ENCODE data around the gene FANK1. TPM values are rescaled to one million over a fixed set of nuclear protein-coding genes. Genes with fewer than 3 reads are reported as not detected.

FANK1 gene
- total and polyA plus RNA-seq, 2 experiments from 2014 or later: 2.9 to 6.0 TPM

DNA sequence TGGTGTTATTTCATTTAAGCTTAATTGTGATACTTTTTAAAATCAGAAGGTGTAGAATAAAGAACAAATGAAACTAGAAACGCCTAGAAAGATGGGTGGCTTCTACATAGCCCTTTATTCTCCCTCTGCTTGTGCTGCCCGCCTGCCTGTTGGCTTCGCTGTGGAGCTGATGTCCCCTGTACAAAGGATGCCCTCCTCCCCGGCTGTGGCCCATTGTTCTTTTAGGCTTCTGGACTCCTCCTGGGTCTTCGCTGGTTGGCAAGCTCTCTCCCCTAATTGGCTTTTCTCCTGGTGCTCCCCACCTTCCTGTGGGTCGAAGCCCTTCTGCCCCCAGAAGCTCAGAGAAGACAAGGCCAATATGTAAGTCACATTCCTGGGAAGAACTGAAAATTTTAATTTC, 98.2 kb downstream of the FANK1 start:
- Histone ChIP-seq H3K27me3 (no peaks in the 10 kb centered on the region), H3K79me2 (no peaks in the 10 kb centered on the region), H3K27ac (no peak overlapping the region), H4K20me1 (ENCODE audit: insufficient read depth, poor library complexity, severe bottlenecking) (no peaks in the 10 kb centered on the region), H3K4me2 (no peak overlapping the region), H3K9me3 (ENCODE audit: low read depth) (no peaks in the 10 kb centered on the region), H3K36me3 (replicated peaks; ENCODE audit: insufficient read depth, low read depth) (no peaks in the 10 kb centered on the region), H3K4me3 (no peak overlapping the region), H3K4me1 (ENCODE audit: insufficient read depth) (no peaks in the 10 kb centered on the region), H2AFZ (no peak overlapping the region), H3K9me2 (replicated peaks; ENCODE audit: insufficient read depth) (no peaks in the 10 kb centered on the region)
- no peak for DNase-seq (ENCODE audit: low spot score)
- TF ChIP-seq, protein P1, sequence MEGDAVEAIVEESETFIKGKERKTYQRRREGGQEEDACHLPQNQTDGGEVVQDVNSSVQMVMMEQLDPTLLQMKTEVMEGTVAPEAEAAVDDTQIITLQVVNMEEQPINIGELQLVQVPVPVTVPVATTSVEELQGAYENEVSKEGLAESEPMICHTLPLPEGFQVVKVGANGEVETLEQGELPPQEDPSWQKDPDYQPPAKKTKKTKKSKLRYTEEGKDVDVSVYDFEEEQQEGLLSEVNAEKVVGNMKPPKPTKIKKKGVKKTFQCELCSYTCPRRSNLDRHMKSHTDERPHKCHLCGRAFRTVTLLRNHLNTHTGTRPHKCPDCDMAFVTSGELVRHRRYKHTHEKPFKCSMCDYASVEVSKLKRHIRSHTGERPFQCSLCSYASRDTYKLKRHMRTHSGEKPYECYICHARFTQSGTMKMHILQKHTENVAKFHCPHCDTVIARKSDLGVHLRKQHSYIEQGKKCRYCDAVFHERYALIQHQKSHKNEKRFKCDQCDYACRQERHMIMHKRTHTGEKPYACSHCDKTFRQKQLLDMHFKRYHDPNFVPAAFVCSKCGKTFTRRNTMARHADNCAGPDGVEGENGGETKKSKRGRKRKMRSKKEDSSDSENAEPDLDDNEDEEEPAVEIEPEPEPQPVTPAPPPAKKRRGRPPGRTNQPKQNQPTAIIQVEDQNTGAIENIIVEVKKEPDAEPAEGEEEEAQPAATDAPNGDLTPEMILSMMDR (IDR thresholded peaks at IDR 0.05; ENCODE audit: poor library complexity): no peak
- no peak for TF ChIP-seq EZH2 (IDR thresholded peaks at IDR 0.05; ENCODE audit: borderline replicate concordance)
- TF ChIP-seq EZH2phosphoT487 (IDR thresholded peaks at IDR 0.05; ENCODE audit: low read depth, severe bottlenecking, unreplicated experiment): no peak
- WGBS (ENCODE audit: low lambda C conversion rate, missing lambda C conversion rate): 95% methylated on average over 6 of the region's 6 CpGs

DNA sequence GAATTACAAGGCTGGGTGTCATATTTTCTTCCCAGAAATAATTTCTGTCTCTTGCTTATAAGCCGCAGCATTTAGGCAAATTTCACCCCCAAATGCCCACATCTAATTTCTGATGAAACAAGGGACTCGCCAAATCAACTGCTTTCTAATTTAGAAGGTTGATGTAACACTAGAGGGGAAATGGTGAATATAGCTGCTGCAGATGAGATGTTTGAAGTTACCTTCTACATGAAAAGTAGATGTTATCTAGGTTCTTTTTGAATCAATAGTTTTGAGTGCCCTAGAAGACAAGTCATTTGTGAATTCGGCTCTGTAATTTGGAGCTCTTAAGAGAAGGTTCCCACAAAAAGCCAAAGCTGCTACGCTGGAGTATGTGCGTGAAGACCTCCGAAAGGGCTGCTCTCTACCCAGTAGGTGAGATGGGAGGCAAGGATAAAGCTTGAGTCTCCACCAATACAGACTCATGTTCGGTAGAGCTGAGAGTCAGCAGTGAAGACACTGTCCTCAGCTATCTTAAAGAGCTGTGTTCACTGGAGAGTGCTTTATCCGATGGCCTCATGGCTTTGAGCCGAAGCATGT, 99.5 kb downstream of the FANK1 start:
- H3K4me2 ChIP-seq: no peak overlapping the region
- no peak overlapping the region for H3K27ac ChIP-seq
- no peaks in the 10 kb centered on the region for H3K36me3 ChIP-seq (replicated peaks; ENCODE audit: insufficient read depth, low read depth)
- H3K9me3 ChIP-seq (ENCODE audit: low read depth): no peaks in the 10 kb centered on the region
- H3K9me2 ChIP-seq (replicated peaks; ENCODE audit: insufficient read depth): no peaks in the 10 kb centered on the region
- H2AFZ ChIP-seq: no peak overlapping the region
- no peak for DNase-seq (ENCODE audit: low spot score)
- H3K79me2 ChIP-seq: no peaks in the 10 kb centered on the region
- TF ChIP-seq EZH2 (IDR thresholded peaks at IDR 0.05; ENCODE audit: borderline replicate concordance) (no peak), EZH2phosphoT487 (IDR thresholded peaks at IDR 0.05; ENCODE audit: low read depth, severe bottlenecking, unreplicated experiment) (no peak)
- TF ChIP-seq, protein P1 (IDR thresholded peaks at IDR 0.05; ENCODE audit: poor library complexity): no peak
- 96% methylated on average over 9 of the region's 9 CpGs for whole genome bisulfite sequencing (ENCODE audit: low lambda C conversion rate, missing lambda C conversion rate)
- no peaks in the 10 kb centered on the region for H4K20me1 ChIP-seq (ENCODE audit: insufficient read depth, poor library complexity, severe bottlenecking)
- H3K27me3 ChIP-seq: no peaks in the 10 kb centered on the region
- no peaks in the 10 kb centered on the region for H3K4me1 ChIP-seq (ENCODE audit: insufficient read depth)
- no peak overlapping the region for H3K4me3 ChIP-seq

- Histone ChIP-seq H3K9me3 (ENCODE audit: low read depth) (no peaks in the 10 kb centered on the region), H3K4me3 (no peak overlapping the region), H3K27me3 (no peaks in the 10 kb centered on the region), H3K27ac (no peak overlapping the region), H3K36me3 (replicated peaks; ENCODE audit: insufficient read depth, low read depth) (no peaks in the 10 kb centered on the region), H2AFZ (no peak overlapping the region), H3K79me2 (no peaks in the 10 kb centered on the region), H4K20me1 (ENCODE audit: insufficient read depth, poor library complexity, severe bottlenecking) (no peaks in the 10 kb centered on the region), H3K4me1 (ENCODE audit: insufficient read depth) (no peaks in the 10 kb centered on the region), H3K4me2 (no peak overlapping the region), H3K9me2 (replicated peaks; ENCODE audit: insufficient read depth) (no peaks in the 10 kb centered on the region)
- WGBS (ENCODE audit: low lambda C conversion rate, missing lambda C conversion rate): 91% methylated on average over 12 of the region's 12 CpGs
- no peak for DNase-seq (ENCODE audit: low spot score)
- TF ChIP-seq, protein P1 (IDR thresholded peaks at IDR 0.05; ENCODE audit: poor library complexity): no peak
- TF ChIP-seq EZH2 (IDR thresholded peaks at IDR 0.05; ENCODE audit: borderline replicate concordance): no peak
- TF ChIP-seq EZH2phosphoT487 (IDR thresholded peaks at IDR 0.05; ENCODE audit: low read depth, severe bottlenecking, unreplicated experiment): no peak
Measured at GRCh38 chr10:125997586-125997985, 101.2 kb downstream of the FANK1 start.
